ENCODE results near the gene RPL32.
A peak's percentile ranks its signal among the peaks of the same experiment; 100 is the strongest.
"Not testable (repeated sequence)": the region's sequence is repeated elsewhere in the genome, so short reads cannot be mapped to it uniquely, and the experiment has no call there.

The RPL32 gene

GRCh38 chr3:12866836-12867235, 25.5 kb upstream of the RPL32 start:
- no peak for DNase-seq

DNA sequence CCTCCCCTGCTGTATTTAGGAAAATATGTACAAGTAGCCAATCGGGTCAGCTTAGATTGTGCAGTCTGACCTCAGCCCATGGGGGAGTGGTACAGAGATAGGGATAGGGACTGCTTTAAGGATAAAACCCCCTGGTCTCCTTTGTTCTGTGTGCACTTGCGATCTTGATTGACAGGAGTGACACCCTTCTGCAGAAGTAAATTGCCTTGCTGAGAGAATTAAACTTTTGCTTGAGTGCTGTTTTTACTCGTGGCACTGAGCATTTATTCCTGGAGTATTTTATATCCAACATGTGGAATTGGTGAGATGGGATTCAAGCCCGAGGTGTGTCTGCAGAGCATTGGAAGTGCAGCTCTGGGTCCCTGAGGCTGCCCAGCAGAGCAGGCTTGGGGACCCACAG, 23.9 kb upstream of the RPL32 start:
- no peak for DNase-seq

- no peak for DNase-seq
These were observed 21.0 kb upstream of the RPL32 start for GRCh38 chr3:12862387-12862786.

DNA sequence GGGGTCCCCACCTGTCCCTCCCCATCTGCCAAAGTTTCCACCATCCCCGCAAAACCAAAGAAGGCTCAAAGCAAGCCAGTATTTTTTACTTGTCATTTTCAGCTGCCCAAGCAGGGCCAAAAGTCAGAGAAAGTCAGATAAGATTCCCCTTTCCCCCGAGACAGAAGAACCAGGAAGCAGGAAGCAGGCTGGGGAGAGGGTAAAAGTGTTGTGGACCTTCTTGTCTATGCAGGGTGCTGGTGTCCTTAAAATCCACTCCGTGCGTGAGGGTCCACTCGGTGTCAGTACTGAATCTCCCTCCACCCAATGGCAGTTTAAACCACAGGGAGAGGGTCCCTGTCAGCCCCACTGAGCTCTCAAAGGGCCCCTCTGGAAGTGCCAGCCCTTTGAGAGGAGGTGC, 20.2 kb upstream of the RPL32 start:
- DNase-seq: no peak

DNA sequence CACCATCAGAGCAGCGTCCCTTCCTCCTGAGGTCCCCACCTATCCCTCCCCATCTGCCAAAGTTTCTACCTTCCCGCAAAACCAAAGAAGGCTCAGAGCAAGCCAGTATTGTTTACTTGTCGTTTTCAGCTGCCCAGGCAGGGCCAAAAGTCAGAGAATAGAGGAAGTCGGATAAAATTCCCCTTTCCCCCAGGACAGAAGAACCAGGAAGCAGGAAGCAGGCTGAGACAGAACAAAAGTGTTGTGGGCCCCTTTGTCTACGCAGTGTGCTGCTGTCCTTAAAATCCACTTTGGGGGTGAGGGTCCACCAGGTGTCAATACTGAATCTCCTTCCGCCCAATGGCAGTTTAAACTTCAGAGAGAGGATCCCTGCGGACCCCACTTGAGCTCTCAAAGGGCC, 18.5 kb upstream of the RPL32 start:
- DNase-seq: no peak

DNA sequence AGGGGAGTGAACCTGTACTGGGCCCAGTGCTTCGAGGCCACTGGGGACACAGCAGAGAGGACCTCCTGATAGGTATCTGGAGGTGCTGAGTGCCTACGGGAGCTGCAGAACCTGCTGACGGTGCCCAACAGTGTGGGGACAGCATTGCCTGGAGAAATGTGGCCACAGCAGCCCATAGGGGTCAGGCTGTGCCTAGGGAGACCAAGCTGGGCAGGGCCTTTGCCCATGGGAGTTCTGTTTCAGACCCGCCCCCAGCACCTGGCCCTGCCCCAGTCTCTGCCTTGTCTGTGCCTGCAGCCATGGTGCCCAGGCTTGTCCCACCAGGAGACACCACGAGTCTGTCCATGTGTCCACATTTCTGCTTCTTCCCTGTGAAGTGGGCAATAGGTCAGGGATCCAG, 15.3 kb upstream of the RPL32 start:
- no peak for DNase-seq

DNA sequence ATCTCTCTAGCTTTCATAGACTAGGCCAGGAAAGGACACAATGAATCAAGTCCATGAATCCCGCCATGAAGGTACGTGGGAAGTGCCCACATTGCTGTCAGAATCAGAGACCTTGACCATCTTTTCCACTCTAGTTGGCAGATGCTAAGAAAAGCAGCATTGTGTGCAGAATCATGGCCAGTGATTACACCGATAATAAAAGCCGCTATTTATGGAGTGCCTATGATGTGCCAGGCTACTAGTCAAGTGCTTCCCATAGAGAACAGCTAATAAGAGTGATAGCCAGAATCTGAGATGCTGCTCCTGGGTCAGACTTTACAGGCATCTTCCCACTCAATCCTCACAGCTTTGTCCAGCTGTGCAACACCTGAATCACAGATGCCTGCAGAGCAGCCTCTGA, 13.2 kb upstream of the RPL32 start:
- DNase-seq: no peak

GRCh38 chr3:12853847-12854246, 12.5 kb upstream of the RPL32 start:
- DNase-seq: not testable (repeated sequence)

GRCh38 chr3:12852201-12852600, 10.8 kb upstream of the RPL32 start:
- no peak for DNase-seq

- no peak for DNase-seq
These were observed 4.4 kb upstream of the RPL32 start for GRCh38 chr3:12845811-12846210.

- DNase-seq: no peak
These were observed 1.1 kb upstream of the RPL32 start for GRCh38 chr3:12842469-12842868.

- no peak for DNase-seq
These were observed 584 bp upstream of the RPL32 start for GRCh38 chr3:12841970-12842328.

GRCh38 chr3:12840591-12841148, 695 bp downstream of the RPL32 start:
- DNase-seq: no peak

- not testable (repeated sequence) for DNase-seq
These were observed 1.2 kb downstream of the RPL32 start for GRCh38 chr3:12840148-12840547.

DNA sequence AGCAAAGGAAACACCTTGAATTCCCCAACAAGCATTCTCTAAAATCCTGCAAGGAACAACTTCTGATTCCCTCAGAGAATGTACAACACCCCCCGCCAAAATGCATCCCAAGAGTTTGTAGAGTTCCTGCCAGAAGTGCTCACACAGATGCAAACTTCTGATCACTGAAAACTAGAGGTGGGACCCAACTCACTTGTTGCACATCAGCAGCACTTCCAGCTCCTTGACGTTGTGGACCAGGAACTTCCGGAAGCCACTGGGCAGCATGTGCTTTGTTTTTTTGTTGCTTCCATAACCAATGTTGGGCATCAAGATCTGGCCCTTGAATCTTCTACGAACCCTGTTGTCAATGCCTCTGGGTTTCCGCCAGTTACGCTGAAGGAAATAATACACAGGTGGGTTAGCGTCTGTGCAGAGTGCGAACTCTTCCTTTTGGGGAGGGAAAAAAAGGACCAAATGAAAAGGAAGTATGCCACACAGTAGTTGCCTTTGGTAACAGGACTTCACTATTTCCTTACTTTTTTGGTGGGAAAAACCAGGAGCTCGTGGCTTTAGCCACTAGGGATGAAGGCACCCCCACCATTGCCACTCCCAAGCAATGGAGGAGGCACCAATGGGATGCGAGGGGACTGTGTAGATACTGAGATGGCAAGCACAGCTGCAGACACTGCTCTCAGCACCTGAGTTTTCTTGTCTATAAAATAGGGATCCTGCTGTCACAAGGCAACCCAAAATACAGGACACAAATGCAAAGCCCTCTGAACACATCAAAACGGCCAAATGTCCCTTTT, 2.0 kb downstream of the RPL32 start:
- no peak for DNase-seq

DNA sequence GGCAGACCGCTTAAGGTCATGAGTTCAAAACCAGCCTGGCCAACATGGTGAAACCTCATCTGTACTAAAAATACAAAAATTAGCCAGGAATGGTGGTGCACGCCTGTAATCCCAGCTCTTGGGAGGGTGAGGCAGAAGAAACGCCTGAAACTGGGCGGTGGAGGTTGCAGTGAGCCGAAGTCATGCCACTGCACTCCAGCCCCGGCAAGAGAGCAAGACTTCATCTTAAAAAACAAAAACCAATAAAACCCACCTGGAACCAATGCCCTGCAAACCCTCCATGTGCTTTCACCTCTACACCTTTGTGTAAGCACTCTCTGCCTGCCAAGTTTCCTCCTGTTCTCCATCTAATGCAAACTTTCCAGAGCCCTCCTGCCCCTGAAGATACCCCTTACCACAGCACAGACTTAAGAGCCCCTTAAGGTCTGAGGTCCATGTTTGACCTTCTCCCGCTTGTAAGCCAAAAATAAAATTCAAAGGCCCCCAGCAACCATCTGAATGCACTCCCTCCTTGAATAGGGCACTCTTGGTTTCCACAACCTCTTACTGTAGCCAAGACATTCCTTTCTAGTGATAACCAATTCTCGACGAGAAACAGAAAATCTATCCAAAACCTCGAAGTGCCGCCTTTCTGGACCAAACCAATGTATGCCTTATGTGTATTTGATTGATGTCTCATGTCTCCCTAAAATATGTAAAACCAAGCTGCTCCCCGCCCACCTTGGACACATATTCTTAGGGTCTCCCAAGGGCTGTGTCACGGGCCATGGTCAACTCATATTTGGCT, 3.0 kb downstream of the RPL32 start:
- DNase-seq: no peak

DNA sequence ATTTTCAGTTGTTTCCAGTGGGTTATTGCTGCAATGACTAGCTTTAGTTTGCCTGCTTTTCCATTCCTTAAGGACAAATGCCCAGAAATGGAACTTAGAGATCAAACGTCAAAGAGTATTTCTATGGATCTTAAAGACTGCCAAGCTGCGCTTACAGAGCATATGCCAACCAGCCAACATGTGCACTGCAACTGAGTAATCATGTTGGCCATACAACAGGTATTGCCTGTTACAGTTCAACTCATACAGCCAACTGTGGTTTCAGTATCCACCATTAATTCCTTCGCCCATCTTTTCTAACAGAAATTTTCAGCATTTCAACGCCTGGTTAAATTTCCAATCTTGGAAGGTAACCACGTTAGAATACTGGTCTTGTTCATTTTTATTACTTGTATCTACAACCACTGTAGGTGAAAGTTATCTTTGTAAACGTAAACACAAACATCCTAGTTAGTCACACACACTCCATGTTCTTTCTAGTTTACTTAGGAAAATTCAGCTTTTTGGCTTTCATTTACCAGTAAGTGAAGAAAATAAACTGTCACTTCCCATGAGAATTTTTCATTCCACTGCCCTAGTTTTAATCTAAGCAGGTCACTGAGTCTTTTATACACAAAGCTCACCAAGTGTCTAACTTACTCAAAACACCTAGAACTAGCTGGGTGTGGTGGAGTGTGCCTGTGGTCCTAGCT, 3.9 kb downstream of the RPL32 start:
- DNase-seq: no peak

- DNase-seq: no peak
These were observed 6.2 kb downstream of the RPL32 start for GRCh38 chr3:12835052-12835665.

- DNase-seq: no peak
These were observed 7.9 kb downstream of the RPL32 start for GRCh38 chr3:12833222-12834161.

DNA sequence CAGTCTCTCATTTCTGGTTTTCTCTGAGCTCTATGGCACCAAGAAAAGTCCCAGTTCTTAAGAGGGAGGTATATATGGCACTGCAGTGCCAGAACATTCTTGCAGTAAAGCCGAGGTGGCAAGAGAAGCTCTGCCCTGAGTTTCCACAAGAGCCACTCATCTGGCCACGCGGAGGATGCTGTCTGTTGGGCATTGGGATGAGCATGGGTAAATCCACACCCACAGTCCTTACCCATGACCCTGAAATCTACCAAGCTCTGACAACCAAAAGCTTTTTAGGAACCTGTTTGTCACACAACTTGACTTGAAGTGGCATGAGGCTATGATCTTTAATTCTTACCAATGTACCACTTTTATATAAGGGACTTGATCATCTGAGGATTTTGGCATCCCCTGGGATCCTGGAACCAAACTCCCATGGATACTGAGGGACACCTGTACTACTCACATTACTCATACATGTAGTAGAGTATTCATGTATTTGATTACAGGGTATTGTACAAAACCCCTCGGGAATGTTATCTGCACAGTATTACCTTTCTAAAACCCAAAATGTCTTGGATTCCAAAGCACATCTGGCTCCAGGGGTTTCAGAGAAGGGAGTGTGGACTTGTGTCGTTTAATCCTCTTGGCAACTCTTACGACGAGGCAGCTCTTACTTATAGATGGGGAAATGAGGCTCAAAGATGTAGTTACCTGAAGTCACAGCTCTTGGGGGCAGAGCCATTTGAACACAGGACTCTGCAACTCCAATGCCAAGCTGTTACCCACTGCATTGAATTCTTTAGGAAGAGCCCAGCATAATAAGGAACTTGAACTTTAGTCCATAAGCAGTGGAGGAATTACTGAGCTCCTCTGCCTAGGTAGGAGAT, 8.8 kb downstream of the RPL32 start:
- no peak for DNase-seq

GRCh38 chr3:12831301-12831866, 10.0 kb downstream of the RPL32 start:
- DNase-seq: peak; percentile 19

All from NCI-H1092 treated with DMSO at 0.1 percent for 48 hours (cell line).